Placental epithelial cell (primary cell): Measurements from ENCODE around the gene SPATA31E1. TPM values are rescaled to one million over a fixed set of nuclear protein-coding genes. Genes with fewer than 3 reads are reported as not detected.

Experiments
- total RNA-seq: library from RNA; depleted of rRNA; stranded (reverse); fragments of >200 nt; gene quantifications from 2 replicates; pipeline ENCODE4 v1.2.3, GENCODE V29; 2012

Gene SPATA31E1
- not detected in 2 replicates for total RNA-seq

DNA sequence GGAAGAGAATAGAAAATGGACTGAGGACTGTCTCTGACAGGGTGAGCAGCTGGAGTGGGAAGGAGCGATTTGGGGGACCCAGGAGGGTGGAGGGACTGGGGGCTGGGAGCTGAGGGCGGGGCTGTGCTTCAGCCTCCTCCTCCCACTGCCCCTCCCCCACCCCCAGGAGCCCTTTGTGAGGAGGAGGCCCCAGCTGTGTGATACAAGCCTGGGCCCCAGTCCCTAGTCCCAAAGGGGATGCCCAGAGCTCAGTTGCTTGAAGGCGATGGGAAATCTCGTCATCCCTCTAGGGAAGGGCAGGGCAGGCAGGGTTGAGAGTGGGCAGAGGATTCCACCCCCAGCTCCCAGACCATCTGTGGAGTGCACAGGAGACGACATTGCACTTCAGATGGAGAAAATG lies at the start of gene SPATA31E1:
TSS of gene SPATA31E1 (plus strand) at position 251 of the 400 bp plus-strand sequence. CDS start at position 266, 15 bp downstream.

DNA sequence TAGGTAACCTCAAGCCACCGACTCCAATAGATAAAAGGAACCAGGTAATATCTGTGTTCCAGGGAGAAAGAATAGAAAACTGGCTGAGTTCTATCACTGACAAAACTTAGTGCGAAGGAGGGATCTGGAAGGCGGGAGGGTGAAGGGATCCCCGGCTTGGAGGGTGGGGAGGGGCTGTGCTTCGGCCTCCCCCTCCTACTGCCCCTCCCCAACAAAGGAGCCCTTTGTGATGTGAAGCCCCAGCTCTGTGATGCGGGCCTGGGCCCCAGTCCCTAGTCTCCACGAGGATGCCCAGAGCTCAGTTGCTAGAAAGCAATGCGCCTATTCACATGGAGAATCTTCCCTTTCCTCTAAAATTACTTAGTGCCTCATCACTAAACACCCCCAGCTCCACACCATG lies 35.0 kb downstream of the SPATA31E1 start, which contains the start of gene SPATA31C1:
TSS of gene SPATA31C1 (plus strand) at position 301 of the 400 bp plus-strand sequence.

Other genes starting within 250 kb of the SPATA31E1 start
- gene CTSL, start 156.8 kb upstream of the SPATA31E1 start, total RNA-seq: 54.3 and 57.3 TPM in 2 replicates
- gene SPATA31C1, start 35.1 kb downstream of the SPATA31E1 start, total RNA-seq: not detected in 2 replicates
- 7.9 and 10.2 TPM in 2 replicates for gene CDK20, start 91.7 kb downstream of the SPATA31E1 start, total RNA-seq